ENCODE results near the gene CRYZL1.
"Not testable (repeated sequence)": the region's sequence is repeated elsewhere in the genome, so short reads cannot be mapped to it uniquely, and the experiment has no call there.

Gene CRYZL1

GRCh38 chr21:33684923-33685560 lies 43.5 kb upstream of the CRYZL1 start:
- CTCF ChIA-PET, result interaction anchor here (0.6 to 1.8 kb wide), 4 partner anchors 14 to 210 kb away, joined by 3 to 5 read pairs (median 4); no protein-coding TSS in a partner anchor
- no peak overlapping the region for H3K4me3 ChIP-seq (ENCODE audit: low read depth, low read length)
- POLR2A ChIA-PET, result interaction anchor here (0.9 kb wide), 1 partner anchor 263 kb away, joined by 5 read pairs; no protein-coding TSS in a partner anchor
- DNase-seq (ENCODE audit: low read depth, low spot score), result no peak
- no peak for TF ChIP-seq CTCF (IDR thresholded peaks at IDR 0.05; ENCODE audit: insufficient read depth, low read length, missing control alignments)

- no peak for DNase-seq (ENCODE audit: low read depth, low spot score)
- ChIA-PET CTCF (interaction anchor here (1.8 kb wide), 1 partner anchor 17 kb away, joined by 5 read pairs; no protein-coding TSS in a partner anchor), POLR2A (interaction anchor here (0.6 kb wide), 1 partner anchor 18 kb away, joined by 3 read pairs; no protein-coding TSS in a partner anchor)
- no peak overlapping the region for H3K4me3 ChIP-seq (ENCODE audit: low read depth, low read length)
- TF ChIP-seq CTCF (IDR thresholded peaks at IDR 0.05; ENCODE audit: insufficient read depth, low read length, missing control alignments), result no peak
These were observed 42.5 kb upstream of the CRYZL1 start for GRCh38 chr21:33684068-33684467.

- TF ChIP-seq CTCF (IDR thresholded peaks at IDR 0.05; ENCODE audit: insufficient read depth, low read length, missing control alignments), result no peak
- CTCF ChIA-PET, result interaction anchor here (1.1 kb wide), 1 partner anchor 218 kb away, joined by 4 read pairs; no protein-coding TSS in a partner anchor
- peak; percentile 66 for DNase-seq (ENCODE audit: low read depth, low spot score)
- POLR2A ChIA-PET, result interaction anchor here (0.6 kb wide), 2 partner anchors 17 to 265 kb away, joined by 3 read pairs; no protein-coding TSS in a partner anchor
- no peak overlapping the region for H3K4me3 ChIP-seq (ENCODE audit: low read depth, low read length)
These were observed 41.6 kb upstream of the CRYZL1 start for GRCh38 chr21:33682992-33683627.

GRCh38 chr21:33680870-33681269 lies 39.3 kb upstream of the CRYZL1 start:
- CTCF ChIA-PET, result interaction anchor here (1.4 kb wide), 1 partner anchor 29 kb away, joined by 3 read pairs; no protein-coding TSS in a partner anchor
- DNase-seq (ENCODE audit: low read depth, low spot score), result no peak
- POLR2A ChIA-PET, result no interaction called here
- no peak for TF ChIP-seq CTCF (IDR thresholded peaks at IDR 0.05; ENCODE audit: insufficient read depth, low read length, missing control alignments)
- no peak overlapping the region for H3K4me3 ChIP-seq (ENCODE audit: low read depth, low read length)

- TF ChIP-seq CTCF (IDR thresholded peaks at IDR 0.05; ENCODE audit: insufficient read depth, low read length, missing control alignments), result no peak
- DNase-seq (ENCODE audit: low read depth, low spot score), result no peak
- POLR2A ChIA-PET, result no interaction called here
- no peak overlapping the region for H3K4me3 ChIP-seq (ENCODE audit: low read depth, low read length)
- CTCF ChIA-PET, result no interaction called here
These were observed 35.9 kb upstream of the CRYZL1 start for GRCh38 chr21:33677450-33677849.

- DNase-seq (ENCODE audit: low read depth, low spot score); CTCF ChIA-PET; H3K4me3 ChIP-seq (ENCODE audit: low read depth, low read length); POLR2A ChIA-PET: not testable (repeated sequence)
These were observed 35.1 kb upstream of the CRYZL1 start for GRCh38 chr21:33676666-33677065.
